ENCODE data around the gene CCT7. TPM values are rescaled to one million over a fixed set of nuclear protein-coding genes. Genes with fewer than 3 reads are reported as not detected.

CCT7 gene
- total and polyA plus RNA-seq, 10 of the 15 experiments (the other 5 are each of a cell fraction or from before 2014, with no cell fraction given): 206 to 598 (median 486) TPM

GRCh38 chr2:73293534-73294171, 59.5 kb downstream of the CCT7 start, which contains the start of gene EGR4 (continued):
- TF ChIP-seq CEBPZ (IDR thresholded peaks at IDR 0.05; ENCODE audit: low read depth, low read length) (no peak), ZNF384 (IDR thresholded peaks at IDR 0.05; ENCODE audit: borderline replicate concordance, low read depth, low read length) (no peak), SREBF2 (IDR thresholded peaks at IDR 0.05; ENCODE audit: low read length) (no peak), MTA3 (IDR thresholded peaks at IDR 0.05; ENCODE audit: borderline replicate concordance, low read length) (no peak), GABPA (IDR thresholded peaks at IDR 0.05; ENCODE audit: low read depth) (no peak), SMC3 (IDR thresholded peaks at IDR 0.05; ENCODE audit: borderline replicate concordance, low read length) (no peak), EGR1 (IDR thresholded peaks at IDR 0.05; ENCODE audit: borderline replicate concordance in 1 of 2, low read depth in 2 of 2, low read length in 2 of 2) (no peak), RAD21 (IDR thresholded peaks at IDR 0.05; ENCODE audit: insufficient read depth, low read depth, low read length) (no peak), BACH1 (IDR thresholded peaks at IDR 0.05; ENCODE audit: borderline replicate concordance) (no peak), POU2F2 (IDR thresholded peaks at IDR 0.05; ENCODE audit: borderline replicate concordance, low read depth, low read length) (no peak), PAX5 (IDR thresholded peaks at IDR 0.05; ENCODE audit: borderline replicate concordance, low read depth, low read length) (peak; percentile 43; the same call in 1 of the 2 replicates), EP300 (IDR thresholded peaks at IDR 0.05; ENCODE audit: borderline replicate concordance in 1 of 2, control insufficient read depth in 1 of 2, low read depth in 2 of 2, low read length in 2 of 2) (no peak), LARP7 (IDR thresholded peaks at IDR 0.05) (no peak), HDGF (IDR thresholded peaks at IDR 0.05) (no peak), ATF3 (IDR thresholded peaks at IDR 0.05; ENCODE audit: borderline replicate concordance, extremely low read depth, low read depth, low read length) (no peak), E2F8 (IDR thresholded peaks at IDR 0.05; ENCODE audit: low read depth, partially characterized antibody) (no peak), JUNB (IDR thresholded peaks at IDR 0.05) (no peak), HSF1 (IDR thresholded peaks at IDR 0.05; ENCODE audit: low read depth, low read length) (no peak), WRNIP1 (IDR thresholded peaks at IDR 0.05; ENCODE audit: borderline replicate concordance, low read depth, low read length) (no peak)
